Fibroblast of lung (primary cell): ENCODE data around the gene TMPRSS7.

Experiments used
- EZH2 ChIP-seq: IDR thresholded peaks from 2 replicates; pipeline ENCODE4 v1.5.1; 2012; ENCODE audit warnings: low read length, control low read depth, mild to moderate bottlenecking; ENCODE audit errors: missing control alignments
- TF ChIP-seq, protein P1 (sequence below), 2 donors: IDR thresholded peaks in 1 of 2; conservative IDR thresholded peaks in 1 of 2; 1 replicate in 1 of 2; 2 replicates in 1 of 2; pipeline ENCODE4 v1.5.1; 2011 to 2012; ENCODE audit warnings: low read length in 2 of 2, control low read depth in 1 of 2, inconsistent platforms in 1 of 2, low read depth in 1 of 2, mild to moderate bottlenecking in 1 of 2

DNA sequence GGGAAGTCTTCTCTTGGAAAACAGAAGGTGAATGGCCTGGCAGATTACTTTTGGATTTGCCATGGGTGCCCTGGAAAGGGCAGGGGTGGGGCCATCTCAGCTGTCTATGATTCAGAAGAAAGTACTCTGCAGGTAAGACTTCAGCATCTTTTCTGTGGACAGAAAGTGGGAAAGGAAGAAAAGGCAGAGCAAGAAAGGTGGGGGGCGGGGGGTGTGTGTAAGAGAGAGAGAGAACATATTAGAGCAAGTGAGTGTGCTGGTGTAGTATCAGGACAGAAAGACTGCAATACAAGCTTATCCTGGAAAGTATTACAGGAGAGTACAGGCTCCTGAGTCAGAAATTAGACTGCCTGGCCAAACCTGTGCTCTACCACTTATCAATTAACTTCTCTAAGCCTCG, 30.3 kb upstream of the TMPRSS7 start:
- TF ChIP-seq, protein P1, sequence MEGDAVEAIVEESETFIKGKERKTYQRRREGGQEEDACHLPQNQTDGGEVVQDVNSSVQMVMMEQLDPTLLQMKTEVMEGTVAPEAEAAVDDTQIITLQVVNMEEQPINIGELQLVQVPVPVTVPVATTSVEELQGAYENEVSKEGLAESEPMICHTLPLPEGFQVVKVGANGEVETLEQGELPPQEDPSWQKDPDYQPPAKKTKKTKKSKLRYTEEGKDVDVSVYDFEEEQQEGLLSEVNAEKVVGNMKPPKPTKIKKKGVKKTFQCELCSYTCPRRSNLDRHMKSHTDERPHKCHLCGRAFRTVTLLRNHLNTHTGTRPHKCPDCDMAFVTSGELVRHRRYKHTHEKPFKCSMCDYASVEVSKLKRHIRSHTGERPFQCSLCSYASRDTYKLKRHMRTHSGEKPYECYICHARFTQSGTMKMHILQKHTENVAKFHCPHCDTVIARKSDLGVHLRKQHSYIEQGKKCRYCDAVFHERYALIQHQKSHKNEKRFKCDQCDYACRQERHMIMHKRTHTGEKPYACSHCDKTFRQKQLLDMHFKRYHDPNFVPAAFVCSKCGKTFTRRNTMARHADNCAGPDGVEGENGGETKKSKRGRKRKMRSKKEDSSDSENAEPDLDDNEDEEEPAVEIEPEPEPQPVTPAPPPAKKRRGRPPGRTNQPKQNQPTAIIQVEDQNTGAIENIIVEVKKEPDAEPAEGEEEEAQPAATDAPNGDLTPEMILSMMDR (conservative IDR thresholded peaks at IDR 0.05 in 1 of 2, IDR thresholded peaks at IDR 0.05 in 1 of 2; ENCODE audit: low read depth in 1 of 2, low read length in 2 of 2): no peak
- TF ChIP-seq EZH2: no peak
